B cell (primary cell): ENCODE measurements around the gene FTH1. TPM values are rescaled to one million over a fixed set of nuclear protein-coding genes. Genes with fewer than 3 reads are reported as not detected.
A peak's percentile ranks its signal among the peaks of the same experiment; 100 is the strongest.

Source experiments
- ATAC-seq: fragments of 200-7000 bp; cut with Tn5 transposase; one replicate; pipeline ENCODE4 v1.10.0; 2021; ENCODE audit warnings: low read depth, mild to moderate bottlenecking, moderate number of reproducible peaks, moderate library complexity
- CTCF ChIA-PET: fragments of 350-600 bp; sonication (Branson Sonifier 250); formaldehyde crosslinking; loops from one replicate; lab custom pipeline; 2021; ENCODE audit warnings: antibody characterized with exemption, inconsistent platforms; lab: Charles Lee
- POLR2A ChIA-PET: fragments of 350-600 bp; sonication (Branson Sonifier 250); formaldehyde crosslinking; loops from one replicate; lab custom pipeline; 2021; ENCODE audit warnings: antibody characterized with exemption; lab: Charles Lee
- DNase-seq: peaks from one replicate; pipeline ENCODE4 v3.0.0; 2013
- H2AFZ ChIP-seq: 2 replicates; pipeline ENCODE4 v1.6.1; 2012; ENCODE audit warnings: mild to moderate bottlenecking, low read depth, low read length; ENCODE audit not compliant: insufficient read depth, poor library complexity, severe bottlenecking
- H3K27ac ChIP-seq, 2 donors: 1 replicate in 1 of 2; 2 replicates in 1 of 2; pipeline ENCODE4 v1.5.1; 2012 to 2013; ENCODE audit warnings: low read length in 2 of 2, mild to moderate bottlenecking in 2 of 2, moderate library complexity in 1 of 2
- H3K27me3 ChIP-seq, 4 experiments: fragments of 200-600 bp in 1 of 4; sonication (generic) in 1 of 4; replicated peaks in 1 of 4; 1 replicate in 2 of 4; 2 replicates in 2 of 4; pipeline versions ENCODE4 v1.6.1 to v1.7.0; 2013 to 2016; ENCODE audit warnings: low read length in 3 of 4, mild to moderate bottlenecking in 2 of 4, mixed read lengths in 1 of 4, moderate library complexity in 1 of 4; ENCODE audit not compliant: insufficient read depth in 4 of 4, control insufficient read depth in 3 of 4; ENCODE audit errors: control extremely low read depth in 1 of 4
- H3K36me3 ChIP-seq, 2 experiments: replicated peaks in 1 of 2; 1 replicate in 1 of 2; 2 replicates in 1 of 2; pipeline versions ENCODE4 v1.6.1 to v1.7.1; 2013; ENCODE audit warnings: low read length in 1 of 2; ENCODE audit not compliant: insufficient read depth in 2 of 2, control insufficient read depth in 1 of 2; ENCODE audit errors: control extremely low read depth in 1 of 2, extremely low read depth in 1 of 2
- H3K4me1 ChIP-seq, 2 donors: fragments of 200-600 bp in 1 of 2; sonication (generic) in 1 of 2; 1 replicate in 1 of 2; 2 replicates in 1 of 2; pipeline versions ENCODE4 v1.5.1 to v1.6.1; 2013 to 2017; ENCODE audit warnings: low read length in 2 of 2; ENCODE audit not compliant: control insufficient read depth in 2 of 2, insufficient read depth in 2 of 2
- H3K4me2 ChIP-seq: replicated peaks from 2 replicates; pipeline ENCODE3; 2012; ENCODE audit warnings: mild to moderate bottlenecking, low read depth, low read length; ENCODE audit not compliant: poor library complexity, severe bottlenecking
- H3K4me3 ChIP-seq, 5 experiments: fragments of 200-600 bp in 1 of 5; sonication (generic) in 1 of 5; 1 replicate in 3 of 5; 2 replicates in 2 of 5; pipeline versions ENCODE4 v1.5.1 to v1.7.0; 2011 to 2016; ENCODE audit warnings: low read length in 4 of 5, mild to moderate bottlenecking in 4 of 5, low read depth in 2 of 5, control low read depth in 1 of 5, moderate library complexity in 1 of 5; ENCODE audit not compliant: insufficient read depth in 1 of 5; ENCODE audit errors: control extremely low read depth in 1 of 5, extremely low read depth in 1 of 5
- H3K79me2 ChIP-seq: fragments of 200-600 bp; sonication (generic); one replicate; pipeline ENCODE4 v1.6.0; 2016; ENCODE audit warnings: low read length; ENCODE audit not compliant: control insufficient read depth, insufficient read depth
- H3K9ac ChIP-seq: fragments of 200-600 bp; sonication (generic); 2 replicates; pipeline ENCODE4 v1.6.1; 2017; ENCODE audit warnings: mild to moderate bottlenecking, low read length, moderate library complexity
- H3K9me3 ChIP-seq, 3 donors: one replicate each; pipeline versions ENCODE4 v1.6.1 to v1.7.1; 2013; ENCODE audit warnings: low read length in 2 of 3; ENCODE audit not compliant: control insufficient read depth in 2 of 3, insufficient read depth in 1 of 3; ENCODE audit errors: control extremely low read depth in 1 of 3
- H4K20me1 ChIP-seq: 2 replicates; pipeline ENCODE4 v1.6.0; 2012; ENCODE audit warnings: mild to moderate bottlenecking, low read length; ENCODE audit not compliant: insufficient read depth, control insufficient read depth, poor library complexity, severe bottlenecking
- H3K27ac Mint-ChIP-seq: one replicate; pipeline ENCODE4 v1.8.0; 2021; ENCODE audit warnings: mixed read lengths
- H3K27me3 Mint-ChIP-seq: one replicate; pipeline ENCODE4 v1.8.0; 2021; ENCODE audit warnings: mixed read lengths
- H3K4me1 Mint-ChIP-seq: one replicate; pipeline ENCODE4 v1.8.0; 2021; ENCODE audit warnings: mixed read lengths
- H3K4me3 Mint-ChIP-seq: one replicate; pipeline ENCODE4 v1.8.0; 2021; ENCODE audit warnings: mixed read lengths
- H3K9me3 Mint-ChIP-seq: one replicate; pipeline ENCODE4 v1.8.0; 2022; ENCODE audit warnings: mixed read lengths; ENCODE audit not compliant: insufficient read depth
- CTCF ChIP-seq: fragments of 200-600 bp; IDR thresholded peaks from one replicate; pipeline ENCODE4 v1.8.0; 2022; ENCODE audit warnings: antibody characterized with exemption, mild to moderate bottlenecking
- EZH2 ChIP-seq: IDR thresholded peaks from 2 replicates; pipeline ENCODE4 v1.6.1; 2012; ENCODE audit warnings: borderline replicate concordance, low read depth, mild to moderate bottlenecking, moderate library complexity, low read length; ENCODE audit not compliant: insufficient read depth, poor library complexity, severe bottlenecking
- WGBS: methylation state at CpG from one replicate; pipeline ENCODE4 v1.1.5; 2013; ENCODE audit warnings: missing lambda C conversion rate; ENCODE audit not compliant: insufficient coverage; 5-methylcytosine and 5-hydroxymethylcytosine counted together
- intact Hi-C: fragments of 100-400 bp; cut with micrococcal nuclease; formaldehyde crosslinking; loops from one replicate; pipeline ENCODE4 v1.10.0; 2022
- polyA plus RNA-seq: library from polyadenylated mRNA; depleted of rRNA; stranded (reverse); fragments of >200 nt; gene quantifications from 2 replicates; pipeline ENCODE4 v1.2.3, GENCODE V29; 2012
- total RNA-seq, 2 donors: library from RNA; stranded (reverse); fragments of 120-200 nt in 1 of 2; gene quantifications; 1 replicate in 1 of 2; 2 replicates in 1 of 2; pipeline versions ENCODE4 v1.2.3 to v1.2.4, GENCODE V29; 2013 to 2022

The FTH1 gene
- total and polyA plus RNA-seq, 2 donors (not counting 1 experiment from before 2014, with no cell fraction given), result 1,136 to 1,314 TPM

GRCh38 chr11:61969838-61970662 lies 2.6 kb upstream of the FTH1 start:
- no peak overlapping the region for H3K9ac ChIP-seq
- Mint-ChIP-seq H3K4me1 (peaks cover 59% of the 10 kb centered on the region), H3K27ac (no peak overlapping the region), H3K27me3 (no peaks in the 10 kb centered on the region), H3K4me3 (peak overlapping the region; percentile 24), H3K9me3 (no peaks in the 10 kb centered on the region)
- H3K9me3 ChIP-seq, result no peaks in the 10 kb centered on the region
- no peak overlapping the region for H3K4me2 ChIP-seq
- peaks cover 39% of the 10 kb centered on the region for H3K79me2 ChIP-seq
- ChIA-PET CTCF (interaction anchor here (0.6 to 7.3 kb wide), 12 partner anchors 9 to 240 kb away, joined by 3 to 61 read pairs (median 6); no protein-coding TSS in a partner anchor), POLR2A (interaction anchor here (0.7 to 3.3 kb wide), 2 partner anchors 18 to 22 kb away, joined by 3 to 11 read pairs; no protein-coding TSS in a partner anchor)
- peaks cover 42 to 54% of the 10 kb centered on the region in 2 donors for H3K4me1 ChIP-seq
- intact Hi-C loops, result loop anchor here (5.0 kb wide), 5 partner anchors 72 to 1053 kb away; partner anchors contain the start of genes POLR2G and SYT7
- no peak overlapping the region for H3K27ac ChIP-seq
- WGBS, result 100% methylated on average over 1 of the region's 2 CpGs
- DNase-seq, result no peak
- peaks cover 22% of the 10 kb centered on the region for H4K20me1 ChIP-seq
- H3K27me3 ChIP-seq, result no peaks in the 10 kb centered on the region
- ATAC-seq, result no peak
- no peak overlapping the region for H2AFZ ChIP-seq
- H3K36me3 ChIP-seq, result peaks cover 0 to 4% of the 10 kb centered on the region in 2 experiments
- no peak overlapping the region for H3K4me3 ChIP-seq
- TF ChIP-seq EZH2 (no peak), CTCF (no peak)
